ENCODE results near the gene PHF3. TPM values are rescaled to one million over a fixed set of nuclear protein-coding genes. Genes with fewer than 3 reads are reported as not detected.

Gene PHF3
- total and polyA plus RNA-seq, 7 donors, result 9.7 to 80.5 (median 59.6) TPM

DNA sequence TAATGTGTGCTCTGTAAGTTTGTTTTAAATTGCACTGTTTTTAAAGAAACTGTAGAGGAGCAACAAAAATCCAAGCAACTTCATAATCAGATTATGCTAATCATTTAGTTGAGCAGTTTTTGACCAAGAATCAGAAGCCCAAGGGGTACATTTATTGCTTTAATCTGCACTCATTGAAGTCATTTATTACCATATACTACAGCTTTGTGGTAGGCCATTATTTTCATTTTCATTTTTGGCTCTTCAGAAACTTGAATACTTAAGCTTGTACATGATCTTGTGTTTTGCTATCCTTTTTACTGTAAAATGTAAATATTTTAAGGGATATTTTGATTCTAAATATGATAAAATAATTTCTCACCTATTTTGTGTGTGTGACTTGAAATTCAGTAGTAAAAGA lies 78.5 kb downstream of the PHF3 start:
- Histone ChIP-seq H3K4me1 (no peaks in the 10 kb centered on the region), H3K27ac (no peak overlapping the region), H3K4me3 (no peak overlapping the region), H3K27me3 (no peaks in the 10 kb centered on the region), H3K9me3 (no peaks in the 10 kb centered on the region), H3K36me3 (peaks cover 11 to 47% (median 33%) of the 10 kb centered on the region in 4 donors)
- TF ChIP-seq, protein P1, sequence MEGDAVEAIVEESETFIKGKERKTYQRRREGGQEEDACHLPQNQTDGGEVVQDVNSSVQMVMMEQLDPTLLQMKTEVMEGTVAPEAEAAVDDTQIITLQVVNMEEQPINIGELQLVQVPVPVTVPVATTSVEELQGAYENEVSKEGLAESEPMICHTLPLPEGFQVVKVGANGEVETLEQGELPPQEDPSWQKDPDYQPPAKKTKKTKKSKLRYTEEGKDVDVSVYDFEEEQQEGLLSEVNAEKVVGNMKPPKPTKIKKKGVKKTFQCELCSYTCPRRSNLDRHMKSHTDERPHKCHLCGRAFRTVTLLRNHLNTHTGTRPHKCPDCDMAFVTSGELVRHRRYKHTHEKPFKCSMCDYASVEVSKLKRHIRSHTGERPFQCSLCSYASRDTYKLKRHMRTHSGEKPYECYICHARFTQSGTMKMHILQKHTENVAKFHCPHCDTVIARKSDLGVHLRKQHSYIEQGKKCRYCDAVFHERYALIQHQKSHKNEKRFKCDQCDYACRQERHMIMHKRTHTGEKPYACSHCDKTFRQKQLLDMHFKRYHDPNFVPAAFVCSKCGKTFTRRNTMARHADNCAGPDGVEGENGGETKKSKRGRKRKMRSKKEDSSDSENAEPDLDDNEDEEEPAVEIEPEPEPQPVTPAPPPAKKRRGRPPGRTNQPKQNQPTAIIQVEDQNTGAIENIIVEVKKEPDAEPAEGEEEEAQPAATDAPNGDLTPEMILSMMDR (IDR thresholded peaks at IDR 0.05), result no peak
- TF ChIP-seq POLR2AphosphoS5 (IDR thresholded peaks at IDR 0.05), result no peak
- TF ChIP-seq EP300 (IDR thresholded peaks at IDR 0.05), result no peak
- no peak for TF ChIP-seq POLR2A (IDR thresholded peaks at IDR 0.05)
- intact Hi-C loops (cut with DNase I), result no loop called here
- no peak for DNase-seq

DNA sequence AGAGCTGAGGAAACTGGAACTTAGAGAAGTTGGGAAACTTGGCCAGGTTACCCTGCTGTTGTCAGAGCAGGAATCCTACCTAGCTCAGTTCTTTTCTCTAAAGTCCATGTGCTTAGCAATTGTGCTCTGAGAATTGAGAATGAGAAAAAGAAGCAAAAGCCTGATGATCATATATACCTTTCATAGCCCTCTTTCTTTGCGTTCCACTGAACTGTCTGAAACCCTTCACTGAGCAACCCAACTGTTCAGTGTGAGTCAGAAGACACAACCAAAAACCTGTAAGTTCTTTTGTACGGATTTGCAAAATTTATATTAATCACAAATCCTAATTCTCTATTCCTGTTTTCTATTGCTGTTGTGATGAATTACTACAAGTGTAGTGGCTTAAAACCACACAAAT lies 80.6 kb downstream of the PHF3 start:
- Histone ChIP-seq H3K27me3 (no peaks in the 10 kb centered on the region), H3K27ac (no peak overlapping the region), H3K4me3 (no peak overlapping the region), H3K9me3 (no peaks in the 10 kb centered on the region), H3K36me3 (peaks cover 11 to 26% (median 22%) of the 10 kb centered on the region in 4 donors), H3K4me1 (no peaks in the 10 kb centered on the region)
- TF ChIP-seq POLR2AphosphoS5 (IDR thresholded peaks at IDR 0.05) (no peak), EP300 (IDR thresholded peaks at IDR 0.05) (no peak), POLR2A (IDR thresholded peaks at IDR 0.05) (no peak)
- TF ChIP-seq, protein P1 (IDR thresholded peaks at IDR 0.05), result no peak
- DNase-seq, result no peak
- 96 to 97% methylated on average over 2 of the region's 2 CpGs for WGBS, 2 donors
- intact Hi-C loops (cut with DNase I), result no loop called here

DNA sequence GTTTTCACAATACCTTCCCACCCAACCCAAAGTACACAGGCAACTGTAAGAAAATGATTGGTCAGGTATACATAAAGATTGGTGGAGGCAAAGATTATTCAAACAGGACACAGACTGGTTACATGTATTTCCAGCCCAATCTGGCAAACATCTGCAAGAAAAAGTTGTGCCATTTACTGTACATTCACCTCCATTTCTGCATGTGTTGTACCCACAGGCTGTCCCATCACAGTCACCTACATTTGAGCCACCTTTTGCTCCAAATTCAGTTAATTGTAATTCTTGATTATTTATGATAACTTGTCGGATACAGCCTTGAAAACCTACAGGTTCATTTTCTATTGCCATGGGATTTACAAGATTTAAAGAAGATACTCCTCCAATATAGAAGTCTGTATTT lies 85.6 kb downstream of the PHF3 start:
- Histone ChIP-seq H3K9me3 (no peaks in the 10 kb centered on the region), H3K4me1 (no peaks in the 10 kb centered on the region), H3K27ac (no peak overlapping the region), H3K36me3 (no peaks in the 10 kb centered on the region), H3K4me3 (no peak overlapping the region), H3K27me3 (no peaks in the 10 kb centered on the region)
- 92 to 96% methylated on average over 1 of the region's 1 CpG for WGBS, 2 donors
- intact Hi-C loops (cut with DNase I), result no loop called here
- TF ChIP-seq EP300 (IDR thresholded peaks at IDR 0.05) (no peak), POLR2A (IDR thresholded peaks at IDR 0.05) (no peak), POLR2AphosphoS5 (IDR thresholded peaks at IDR 0.05) (no peak)
- TF ChIP-seq, protein P1 (IDR thresholded peaks at IDR 0.05), result no peak
- no peak for DNase-seq

DNA sequence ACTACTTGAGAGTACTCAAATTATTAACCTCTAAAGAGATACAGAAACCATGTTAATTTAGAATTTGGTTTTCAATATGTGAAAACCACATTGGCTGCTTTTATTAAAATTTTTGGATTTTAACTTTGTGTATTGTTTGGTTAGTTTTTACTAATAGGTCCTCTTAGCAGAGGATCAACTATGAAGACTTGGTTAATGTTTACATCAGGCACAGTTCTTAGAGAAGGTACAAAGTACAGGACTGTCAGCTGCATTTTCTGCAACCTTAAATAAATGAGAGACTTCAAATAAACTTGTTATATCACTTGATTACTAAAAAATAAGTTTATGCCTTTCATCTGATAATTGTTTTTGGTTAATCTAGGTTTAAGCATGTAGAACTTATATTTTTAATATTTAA lies 89.1 kb downstream of the PHF3 start:
- TF ChIP-seq POLR2A (IDR thresholded peaks at IDR 0.05) (no peak), EP300 (IDR thresholded peaks at IDR 0.05) (no peak), POLR2AphosphoS5 (IDR thresholded peaks at IDR 0.05) (no peak)
- TF ChIP-seq, protein P1 (IDR thresholded peaks at IDR 0.05), result no peak
- DNase-seq, result no peak
- H3K27ac ChIP-seq, result no peak overlapping the region
- intact Hi-C loops (cut with DNase I), result no loop called here
- no peaks in the 10 kb centered on the region for H3K9me3 ChIP-seq
- no peaks in the 10 kb centered on the region for H3K36me3 ChIP-seq
- H3K4me1 ChIP-seq, result no peaks in the 10 kb centered on the region
- no peaks in the 10 kb centered on the region for H3K27me3 ChIP-seq
- H3K4me3 ChIP-seq, result no peak overlapping the region

DNA sequence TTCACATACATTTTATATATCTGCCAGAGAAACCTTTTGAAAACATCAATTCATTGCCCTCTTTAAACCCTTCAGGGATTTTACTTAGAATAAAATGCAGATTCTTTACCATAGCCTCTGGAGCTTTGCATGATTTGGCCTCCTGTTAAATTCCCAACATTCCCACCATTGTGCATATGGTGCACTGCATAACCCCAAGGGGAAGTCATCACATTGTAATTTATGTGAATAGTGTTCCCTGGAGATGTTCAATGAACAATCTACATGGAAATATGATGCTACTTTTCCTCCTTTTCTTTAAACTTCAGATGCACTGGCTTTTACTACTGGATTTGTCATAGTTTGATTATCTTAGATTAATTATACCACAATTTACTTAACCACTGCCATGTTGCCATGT lies 94.7 kb downstream of the PHF3 start:
- H3K27me3 ChIP-seq, result no peaks in the 10 kb centered on the region
- intact Hi-C loops (cut with DNase I), result no loop called here
- DNase-seq, result no peak
- no peaks in the 10 kb centered on the region for H3K4me1 ChIP-seq
- no peak overlapping the region for H3K4me3 ChIP-seq
- TF ChIP-seq, protein P1 (IDR thresholded peaks at IDR 0.05), result no peak
- TF ChIP-seq EP300 (IDR thresholded peaks at IDR 0.05), result no peak
- TF ChIP-seq POLR2A (IDR thresholded peaks at IDR 0.05), result no peak
- TF ChIP-seq POLR2AphosphoS5 (IDR thresholded peaks at IDR 0.05), result no peak
- H3K9me3 ChIP-seq, result no peaks in the 10 kb centered on the region
- H3K27ac ChIP-seq, result no peak overlapping the region
- no peaks in the 10 kb centered on the region for H3K36me3 ChIP-seq
